ENCODE data around the gene KRT20. TPM values are rescaled to one million over a fixed set of nuclear protein-coding genes. Genes with fewer than 3 reads are reported as not detected.

KRT20 gene
- total and polyA plus RNA-seq, 2 donors (not counting 3 experiments of a cell fraction or from before 2014, with no cell fraction given), result not detected

GRCh38 chr17:40841246-40841645 is 43.8 kb downstream of the KRT20 start:
- H3K79me2 ChIP-seq (ENCODE audit: control insufficient read depth, insufficient read depth, low read length), result no peaks in the 10 kb centered on the region
- H3K4me3 ChIP-seq (replicated peaks in 1 of 3; ENCODE audit: insufficient read depth in 1 of 3, low read depth in 1 of 3, low read length in 3 of 3), result no peak overlapping the region
- no peak for DNase-seq (ENCODE audit: low read depth, low spot score)
- H3K4me1 ChIP-seq (ENCODE audit: control insufficient read depth, extremely low read depth, insufficient read depth, low read length), result no peaks in the 10 kb centered on the region
- no peak for FAIRE-seq
- H3K9me3 ChIP-seq (replicated peaks; ENCODE audit: control insufficient read depth, insufficient read depth, low read length), result no peaks in the 10 kb centered on the region
- H3K27ac ChIP-seq (ENCODE audit: insufficient read depth, low read depth, low read length), result no peak overlapping the region
- dilution Hi-C loops (cut with MboI; ENCODE audit: extremely low pct_ligation_motif_present, low sequenced_read_pairs) (no loop called here), intact Hi-C loops (cut with micrococcal nuclease) (no loop called here)
- H3K9ac ChIP-seq (replicated peaks; ENCODE audit: extremely low read depth, insufficient read depth, low read length), result no peak overlapping the region
- no peaks in the 10 kb centered on the region for H3K36me3 ChIP-seq (ENCODE audit: control insufficient read depth in 2 of 2, extremely low read depth in 1 of 2, insufficient read depth in 2 of 2, low read length in 2 of 2)
- no peak overlapping the region for H3K4me2 ChIP-seq (ENCODE audit: insufficient read depth, low read length)
- peaks cover 4 to 13% of the 10 kb centered on the region in 2 experiments for H3K27me3 ChIP-seq (ENCODE audit: control insufficient read depth in 2 of 2, insufficient read depth in 2 of 2, low read length in 2 of 2)
- no TSS peak for BruUV-seq (replicated peaks)
- TF ChIP-seq JUN (IDR thresholded peaks at IDR 0.05; ENCODE audit: borderline replicate concordance, insufficient read depth, insufficient read length, low read depth), result no peak
- TF ChIP-seq, protein P1, sequence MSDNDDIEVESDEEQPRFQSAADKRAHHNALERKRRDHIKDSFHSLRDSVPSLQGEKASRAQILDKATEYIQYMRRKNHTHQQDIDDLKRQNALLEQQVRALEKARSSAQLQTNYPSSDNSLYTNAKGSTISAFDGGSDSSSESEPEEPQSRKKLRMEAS (IDR thresholded peaks at IDR 0.05; ENCODE audit: insufficient read depth, insufficient read length), result no peak
- TF ChIP-seq FOS (IDR thresholded peaks at IDR 0.05; ENCODE audit: borderline replicate concordance, insufficient read depth, low read length), result no peak
- TF ChIP-seq, protein P2, sequence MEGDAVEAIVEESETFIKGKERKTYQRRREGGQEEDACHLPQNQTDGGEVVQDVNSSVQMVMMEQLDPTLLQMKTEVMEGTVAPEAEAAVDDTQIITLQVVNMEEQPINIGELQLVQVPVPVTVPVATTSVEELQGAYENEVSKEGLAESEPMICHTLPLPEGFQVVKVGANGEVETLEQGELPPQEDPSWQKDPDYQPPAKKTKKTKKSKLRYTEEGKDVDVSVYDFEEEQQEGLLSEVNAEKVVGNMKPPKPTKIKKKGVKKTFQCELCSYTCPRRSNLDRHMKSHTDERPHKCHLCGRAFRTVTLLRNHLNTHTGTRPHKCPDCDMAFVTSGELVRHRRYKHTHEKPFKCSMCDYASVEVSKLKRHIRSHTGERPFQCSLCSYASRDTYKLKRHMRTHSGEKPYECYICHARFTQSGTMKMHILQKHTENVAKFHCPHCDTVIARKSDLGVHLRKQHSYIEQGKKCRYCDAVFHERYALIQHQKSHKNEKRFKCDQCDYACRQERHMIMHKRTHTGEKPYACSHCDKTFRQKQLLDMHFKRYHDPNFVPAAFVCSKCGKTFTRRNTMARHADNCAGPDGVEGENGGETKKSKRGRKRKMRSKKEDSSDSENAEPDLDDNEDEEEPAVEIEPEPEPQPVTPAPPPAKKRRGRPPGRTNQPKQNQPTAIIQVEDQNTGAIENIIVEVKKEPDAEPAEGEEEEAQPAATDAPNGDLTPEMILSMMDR (IDR thresholded peaks at IDR 0.05; ENCODE audit: extremely low read depth in 1 of 2, insufficient read depth in 1 of 2, low read depth in 1 of 2, low read length in 2 of 2), result no peak
- TF ChIP-seq EZH2 (IDR thresholded peaks at IDR 0.05; ENCODE audit: borderline replicate concordance, low read depth, low read length, severe bottlenecking), result no peak
- no peak for TF ChIP-seq POLR2A (IDR thresholded peaks at IDR 0.05; ENCODE audit: low read depth, low read length)
- no peak overlapping the region for H2AFZ ChIP-seq (ENCODE audit: low read depth, low read length)
- ChIA-PET POLR2A (no interaction called here), CTCF (no interaction called here)
- H4K20me1 ChIP-seq (replicated peaks; ENCODE audit: control insufficient read depth, extremely low read depth, insufficient read depth, low read length), result no peaks in the 10 kb centered on the region
- no peaks in the 10 kb centered on the region for H3K9me1 ChIP-seq (replicated peaks; ENCODE audit: control insufficient read depth, extremely low read depth, insufficient read depth, low read length)

- POLR2A ChIA-PET, result no interaction called here
- BruUV-seq (replicated peaks), result no TSS peak
Measured at GRCh38 chr17:40839194-40839593, 45.8 kb downstream of the KRT20 start.

More at GRCh38 chr17:40839194-40839593, 45.8 kb downstream of the KRT20 start:
- Histone ChIP-seq H3K79me2 (ENCODE audit: control insufficient read depth, insufficient read depth, low read length) (no peaks in the 10 kb centered on the region), H3K9ac (replicated peaks; ENCODE audit: extremely low read depth, insufficient read depth, low read length) (no peak overlapping the region), H3K4me3 (replicated peaks in 1 of 3; ENCODE audit: insufficient read depth in 1 of 3, low read depth in 1 of 3, low read length in 3 of 3) (no peak overlapping the region), H3K36me3 (ENCODE audit: control insufficient read depth in 2 of 2, extremely low read depth in 1 of 2, insufficient read depth in 2 of 2, low read length in 2 of 2) (no peaks in the 10 kb centered on the region), H2AFZ (ENCODE audit: low read depth, low read length) (no peak overlapping the region), H3K27ac (ENCODE audit: insufficient read depth, low read depth, low read length) (no peak overlapping the region), H3K4me2 (ENCODE audit: insufficient read depth, low read length) (no peak overlapping the region), H3K4me1 (ENCODE audit: control insufficient read depth, extremely low read depth, insufficient read depth, low read length) (no peaks in the 10 kb centered on the region), H3K9me3 (replicated peaks; ENCODE audit: control insufficient read depth, insufficient read depth, low read length) (no peaks in the 10 kb centered on the region), H3K27me3 (ENCODE audit: control insufficient read depth in 2 of 2, insufficient read depth in 2 of 2, low read length in 2 of 2) (peaks cover 4 to 10% of the 10 kb centered on the region in 2 experiments), H3K9me1 (replicated peaks; ENCODE audit: control insufficient read depth, extremely low read depth, insufficient read depth, low read length) (no peaks in the 10 kb centered on the region), H4K20me1 (replicated peaks; ENCODE audit: control insufficient read depth, extremely low read depth, insufficient read depth, low read length) (no peaks in the 10 kb centered on the region)
- CTCF ChIA-PET, result interaction anchor here (1.3 kb wide), 1 partner anchor 24 kb away, joined by 3 read pairs; no protein-coding TSS in a partner anchor
- TF ChIP-seq FOS (IDR thresholded peaks at IDR 0.05; ENCODE audit: borderline replicate concordance, insufficient read depth, low read length) (no peak), EZH2 (IDR thresholded peaks at IDR 0.05; ENCODE audit: borderline replicate concordance, low read depth, low read length, severe bottlenecking) (no peak), POLR2A (IDR thresholded peaks at IDR 0.05; ENCODE audit: low read depth, low read length) (no peak), GATA2 (IDR thresholded peaks at IDR 0.05; ENCODE audit: insufficient read depth, insufficient read length, low read depth, low read length) (no peak), JUN (IDR thresholded peaks at IDR 0.05; ENCODE audit: borderline replicate concordance, insufficient read depth, insufficient read length, low read depth) (no peak), MYC (IDR thresholded peaks at IDR 0.05; ENCODE audit: low read depth, low read length) (no peak), POLR2AphosphoS5 (IDR thresholded peaks at IDR 0.05; ENCODE audit: insufficient read depth, low read depth, low read length) (no peak)
- TF ChIP-seq, protein P1 (IDR thresholded peaks at IDR 0.05; ENCODE audit: insufficient read depth, insufficient read length), result no peak
- TF ChIP-seq, protein P2 (IDR thresholded peaks at IDR 0.05; ENCODE audit: extremely low read depth in 1 of 2, insufficient read depth in 1 of 2, low read depth in 1 of 2, low read length in 2 of 2), result no peak
- dilution Hi-C loops (cut with MboI; ENCODE audit: extremely low pct_ligation_motif_present, low sequenced_read_pairs), result no loop called here
- DNase-seq (ENCODE audit: low read depth, low spot score) (no peak), FAIRE-seq (no peak)
- intact Hi-C loops (cut with micrococcal nuclease), result no loop called here

Measured in endothelial cell of umbilical vein (primary cell).